GM19238 (cell line): ENCODE data around the gene NOTO.

Source experiments
- DNase-seq: peaks from one replicate; pipeline ENCODE4 v3.0.0; 2011; ENCODE audit warnings: low spot score; ENCODE audit not compliant: insufficient read length

Gene NOTO

DNA sequence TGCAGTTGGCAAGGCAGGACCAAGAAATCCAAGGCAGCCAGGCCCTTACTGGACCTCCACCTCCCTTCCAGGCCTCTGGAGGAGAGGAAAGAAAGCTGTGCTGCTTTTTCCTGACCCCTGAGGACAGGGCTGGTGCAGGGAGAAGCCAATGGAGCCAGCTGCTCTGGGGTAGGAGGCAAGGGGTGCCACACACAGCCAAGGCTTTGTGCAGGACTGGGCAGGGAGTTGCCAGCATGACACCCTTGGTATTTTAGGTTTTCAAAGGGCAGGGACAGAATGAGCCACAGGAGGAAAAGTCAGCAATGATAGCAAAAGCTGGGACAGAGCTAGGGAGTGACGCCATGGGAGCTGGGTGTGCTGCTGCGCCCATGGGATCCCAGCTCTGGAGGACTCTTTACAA, 54.6 kb downstream of the NOTO start:
- DNase-seq: no peak

- DNase-seq: no peak
Measured at GRCh38 chr2:73257425-73258125, 55.2 kb downstream of the NOTO start.

DNA sequence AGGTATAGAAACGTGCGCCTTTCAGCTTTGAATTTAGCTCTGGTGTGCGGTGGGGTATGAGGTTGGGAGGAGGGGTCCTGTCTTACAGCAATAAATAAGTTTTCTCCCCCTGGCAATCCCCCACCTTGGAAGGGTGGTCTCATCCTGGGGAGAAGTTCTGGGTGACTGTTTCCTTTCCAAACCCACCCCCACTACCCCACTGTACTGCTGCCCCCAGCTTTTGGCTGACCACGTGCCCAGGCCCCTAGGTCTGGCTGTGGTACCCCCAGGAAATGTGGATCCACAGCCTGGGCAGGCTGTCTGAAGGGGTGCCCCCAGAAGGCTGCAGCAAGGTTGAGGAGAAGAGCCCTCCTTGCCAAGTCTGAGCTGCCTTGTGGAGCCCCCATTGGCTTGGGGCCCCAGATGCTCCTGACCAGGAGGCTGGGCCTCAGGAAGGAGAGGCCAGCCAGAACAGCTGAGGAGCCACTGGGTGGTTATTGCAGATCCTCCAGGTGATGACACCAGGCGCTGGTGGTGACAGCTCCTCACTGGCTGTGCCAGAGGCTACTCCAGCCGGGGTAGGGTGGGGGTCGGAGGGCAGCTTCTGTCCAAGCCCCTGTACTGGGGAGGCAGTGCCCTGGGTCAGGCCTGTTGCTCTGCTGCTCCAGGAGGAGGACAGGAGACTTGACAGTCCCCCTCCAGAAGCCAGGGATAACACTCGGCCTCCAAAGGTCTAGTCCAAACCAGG, 56.0 kb downstream of the NOTO start:
- DNase-seq: no peak

DNA sequence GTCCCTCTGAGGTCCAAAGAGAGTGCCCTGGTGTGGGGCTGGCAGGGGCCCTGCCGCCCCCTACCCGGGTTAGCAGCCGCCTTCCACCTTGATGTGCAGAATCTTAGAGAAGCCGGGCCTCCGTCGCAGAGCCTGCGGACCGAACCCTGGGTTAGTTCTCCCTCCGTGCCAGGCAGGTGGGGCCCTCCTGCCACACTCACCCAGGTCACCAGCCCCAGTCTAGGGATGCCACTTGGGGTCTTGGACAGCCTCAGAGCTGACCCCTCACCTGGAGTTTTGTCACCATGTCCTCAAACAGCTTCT, 56.5 kb downstream of the NOTO start:
- DNase-seq: no peak

GRCh38 chr2:73259276-73259675, 56.9 kb downstream of the NOTO start:
- no peak for DNase-seq

- no peak for DNase-seq
Measured at GRCh38 chr2:73259704-73260337, 57.4 kb downstream of the NOTO start.

GRCh38 chr2:73260338-73260984, 58.1 kb downstream of the NOTO start:
- DNase-seq: no peak
